T-helper 1 cell treated with Interleukin-12 subunit alpha and Interleukin-12 subunit beta and Interleukin-4 antibody, amounts not matched to agents 30 ng/mL and 1 ng/mL, for 36 hours (primary cell): ENCODE measurements around the gene THOC7. TPM values are rescaled to one million over a fixed set of nuclear protein-coding genes. Genes with fewer than 3 reads are reported as not detected.

Experiments
- total RNA-seq: library from RNA; stranded (reverse); gene quantifications from 2 replicates; pipeline ENCODE4 v1.2.3, GENCODE V29; 2022

THOC7 gene
- total RNA-seq, 1 donor from 2014 or later, result 90.5 TPM

Other genes starting within 250 kb of the THOC7 start
- gene SNTN, start 211.1 kb downstream of the THOC7 start, total RNA-seq, result not detected in 2 replicates
- gene C3orf49, start 44.5 kb downstream of the THOC7 start, total RNA-seq, result not detected in 2 replicates
- gene ATXN7, start 62 bp upstream of the THOC7 start, total RNA-seq, result 79.2 and 82.5 TPM in 2 replicates
- not detected in 2 replicates for gene SCAANT1, start 48.6 kb upstream of the THOC7 start, total RNA-seq
- gene PSMD6, start 159.7 kb upstream of the THOC7 start, total RNA-seq, result 97.6 and 100 TPM in 2 replicates